Measurements from ENCODE around the gene ADNP2. TPM values are rescaled to one million over a fixed set of nuclear protein-coding genes. Genes with fewer than 3 reads are reported as not detected.

ADNP2 gene
- total RNA-seq, 2 donors from 2014 or later = 17.5 to 36.0 TPM

- intact Hi-C loops (cut with DNase I) = no loop called here
- Histone ChIP-seq H3K27ac (no peak overlapping the region), H3K9me3 (no peaks in the 10 kb centered on the region), H3K27me3 (replicated peaks; ENCODE audit: insufficient read depth) (no peaks in the 10 kb centered on the region), H3K4me1 (replicated peaks) (no peaks in the 10 kb centered on the region), H3K36me3 (peaks cover 3 to 11% of the 10 kb centered on the region in 2 donors), H3K4me3 (no peak overlapping the region)
- TF ChIP-seq CTCF (IDR thresholded peaks at IDR 0.05) (no peak), POLR2AphosphoS5 (IDR thresholded peaks at IDR 0.05) (no peak), POLR2A (IDR thresholded peaks at IDR 0.05) (no peak)
- 91% methylated on average over 14 of the region's 14 CpGs for WGBS
- no peak for DNase-seq (ENCODE audit: low spot score)
Measured at GRCh38 chr18:80137137-80137536, 28.1 kb downstream of the ADNP2 start.

- H3K27me3 ChIP-seq (replicated peaks; ENCODE audit: insufficient read depth) = no peaks in the 10 kb centered on the region
- H3K27ac ChIP-seq = no peak overlapping the region
- TF ChIP-seq POLR2A (IDR thresholded peaks at IDR 0.05) (no peak), POLR2AphosphoS5 (IDR thresholded peaks at IDR 0.05) (no peak), CTCF (IDR thresholded peaks at IDR 0.05) (no peak)
- peaks cover 3 to 11% of the 10 kb centered on the region in 2 donors for H3K36me3 ChIP-seq
- intact Hi-C loops (cut with DNase I) = no loop called here
- H3K4me3 ChIP-seq = no peak overlapping the region
- H3K4me1 ChIP-seq (replicated peaks) = no peaks in the 10 kb centered on the region
- no peaks in the 10 kb centered on the region for H3K9me3 ChIP-seq
- WGBS = 93% methylated on average over 12 of the region's 12 CpGs
- DNase-seq (ENCODE audit: low spot score) = no peak
Measured at GRCh38 chr18:80137976-80138375, 28.9 kb downstream of the ADNP2 start.

DNA sequence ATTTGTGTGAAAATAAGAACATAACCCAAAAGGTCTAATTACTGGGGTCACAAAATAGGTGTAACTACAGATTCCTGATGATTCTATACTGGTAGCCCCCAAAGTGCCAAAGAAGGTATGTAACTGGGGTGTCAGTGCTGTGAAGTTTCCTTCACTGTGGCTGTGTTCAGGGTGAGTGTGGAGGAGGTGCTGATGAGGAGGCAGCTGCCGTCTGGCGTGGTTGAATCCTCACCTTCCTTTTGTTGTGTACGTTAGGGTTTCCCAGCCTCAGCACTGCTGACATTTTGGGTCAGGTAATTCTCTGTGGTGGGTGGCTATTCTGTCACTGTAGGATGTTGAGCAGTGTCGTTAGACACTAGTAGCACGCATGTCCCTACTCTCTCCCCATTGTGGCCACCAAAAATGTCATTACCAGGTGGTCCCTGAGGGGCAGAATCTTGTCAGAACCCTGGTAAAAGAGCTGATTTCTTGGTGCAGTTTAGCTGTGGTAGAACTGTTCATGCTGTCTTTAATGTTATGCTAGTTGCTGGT, 31.5 kb downstream of the ADNP2 start:
- peaks cover 3 to 11% of the 10 kb centered on the region in 2 donors for H3K36me3 ChIP-seq
- no peaks in the 10 kb centered on the region for H3K27me3 ChIP-seq (replicated peaks; ENCODE audit: insufficient read depth)
- H3K9me3 ChIP-seq = no peaks in the 10 kb centered on the region
- no peak for DNase-seq (ENCODE audit: low spot score)
- H3K4me1 ChIP-seq (replicated peaks) = no peaks in the 10 kb centered on the region
- intact Hi-C loops (cut with DNase I) = no loop called here
- 86% methylated on average over 5 of the region's 5 CpGs for WGBS
- no peak overlapping the region for H3K4me3 ChIP-seq
- no peak overlapping the region for H3K27ac ChIP-seq
- TF ChIP-seq POLR2AphosphoS5 (IDR thresholded peaks at IDR 0.05) (no peak), CTCF (IDR thresholded peaks at IDR 0.05) (no peak), POLR2A (IDR thresholded peaks at IDR 0.05) (no peak)

GRCh38 chr18:80143881-80144280, 34.8 kb downstream of the ADNP2 start:
- intact Hi-C loops (cut with DNase I) = no loop called here
- no peaks in the 10 kb centered on the region for H3K4me1 ChIP-seq (replicated peaks)
- no peaks in the 10 kb centered on the region for H3K36me3 ChIP-seq
- H3K4me3 ChIP-seq = no peak overlapping the region
- 15% methylated on average over 2 of the region's 2 CpGs for WGBS
- DNase-seq (ENCODE audit: low spot score) = no peak
- no peaks in the 10 kb centered on the region for H3K9me3 ChIP-seq
- no peaks in the 10 kb centered on the region for H3K27me3 ChIP-seq (replicated peaks; ENCODE audit: insufficient read depth)
- no peak overlapping the region for H3K27ac ChIP-seq
- TF ChIP-seq POLR2AphosphoS5 (IDR thresholded peaks at IDR 0.05) (no peak), CTCF (IDR thresholded peaks at IDR 0.05) (no peak), POLR2A (IDR thresholded peaks at IDR 0.05) (no peak)

GRCh38 chr18:80145196-80145804, 36.2 kb downstream of the ADNP2 start:
- H3K4me1 ChIP-seq (replicated peaks) = no peaks in the 10 kb centered on the region
- H3K27me3 ChIP-seq (replicated peaks; ENCODE audit: insufficient read depth) = no peaks in the 10 kb centered on the region
- no peaks in the 10 kb centered on the region for H3K9me3 ChIP-seq
- 78% methylated on average over 5 of the region's 5 CpGs for WGBS
- H3K36me3 ChIP-seq = no peaks in the 10 kb centered on the region
- intact Hi-C loops (cut with DNase I) = loop anchor here (5.0 kb wide), 1 partner anchor 108 kb away; no protein-coding TSS in a partner anchor
- TF ChIP-seq POLR2A (IDR thresholded peaks at IDR 0.05) (no peak), CTCF (IDR thresholded peaks at IDR 0.05) (no peak), POLR2AphosphoS5 (IDR thresholded peaks at IDR 0.05) (no peak)
- no peak for DNase-seq (ENCODE audit: low spot score)
- no peak overlapping the region for H3K27ac ChIP-seq
- H3K4me3 ChIP-seq = no peak overlapping the region
